Measurements from ENCODE around the gene E2F8.
"Not testable (repeated sequence)": the region's sequence is repeated elsewhere in the genome, so short reads cannot be mapped to it uniquely, and the experiment has no call there.

E2F8 gene

GRCh38 chr11:19240420-19241259 is at the start of gene E2F8:
Gene E2F8, minus strand, starts transcription at chr11:19240945. Its CDS starts 824 bp downstream, at chr11:19240121.
- peak; percentile 99 for DNase-seq (ENCODE audit: low spot score)

- no peak for DNase-seq (ENCODE audit: low spot score)
Measured at GRCh38 chr11:19290356-19290755, 49.6 kb upstream of the E2F8 start.

- DNase-seq (ENCODE audit: low spot score): no peak
Measured at GRCh38 chr11:19288256-19288655, 47.5 kb upstream of the E2F8 start.

- DNase-seq (ENCODE audit: low spot score): no peak
Measured at GRCh38 chr11:19286411-19286810, 45.7 kb upstream of the E2F8 start.

- DNase-seq (ENCODE audit: low spot score): no peak
Measured at GRCh38 chr11:19284881-19285280, 44.1 kb upstream of the E2F8 start.

GRCh38 chr11:19283991-19284390 is 43.2 kb upstream of the E2F8 start:
- DNase-seq (ENCODE audit: low spot score): no peak

GRCh38 chr11:19281555-19281954 is 40.8 kb upstream of the E2F8 start:
- no peak for DNase-seq (ENCODE audit: low spot score)

- no peak for DNase-seq (ENCODE audit: low spot score)
Measured at GRCh38 chr11:19281041-19281440, 40.3 kb upstream of the E2F8 start.

- DNase-seq (ENCODE audit: low spot score): no peak
Measured at GRCh38 chr11:19279451-19279850, 38.7 kb upstream of the E2F8 start.

- DNase-seq (ENCODE audit: low spot score): no peak
Measured at GRCh38 chr11:19276859-19277808, 36.4 kb upstream of the E2F8 start.

GRCh38 chr11:19275496-19275895 is 34.8 kb upstream of the E2F8 start:
- no peak for DNase-seq (ENCODE audit: low spot score)

GRCh38 chr11:19273219-19273618 is 32.5 kb upstream of the E2F8 start:
- not testable (repeated sequence) for DNase-seq (ENCODE audit: low spot score)

GRCh38 chr11:19268909-19269308 is 28.2 kb upstream of the E2F8 start:
- DNase-seq (ENCODE audit: low spot score): no peak

GRCh38 chr11:19267567-19267966 is 26.8 kb upstream of the E2F8 start:
- DNase-seq (ENCODE audit: low spot score): no peak

GRCh38 chr11:19263333-19263732 is 22.6 kb upstream of the E2F8 start:
- no peak for DNase-seq (ENCODE audit: low spot score)

- peak; percentile 44 for DNase-seq (ENCODE audit: low spot score)
Measured at GRCh38 chr11:19259487-19260345, 19.0 kb upstream of the E2F8 start.

GRCh38 chr11:19258641-19259230 is 18.0 kb upstream of the E2F8 start:
- DNase-seq (ENCODE audit: low spot score): no peak

GRCh38 chr11:19254441-19254840 is 13.7 kb upstream of the E2F8 start:
- DNase-seq (ENCODE audit: low spot score): not testable (repeated sequence)

GRCh38 chr11:19253817-19254216 is 13.1 kb upstream of the E2F8 start:
- no peak for DNase-seq (ENCODE audit: low spot score)

- no peak for DNase-seq (ENCODE audit: low spot score)
Measured at GRCh38 chr11:19253153-19253745, 12.5 kb upstream of the E2F8 start.

All from hepatic stellate cell (primary cell).